ENCODE data around the gene FLT3LG.
"Not testable (repeated sequence)": the region's sequence is repeated elsewhere in the genome, so short reads cannot be mapped to it uniquely, and the experiment has no call there.

FLT3LG gene

GRCh38 chr19:49441210-49441959, 32.6 kb upstream of the FLT3LG start, which contains the start of gene SLC17A7:
TSS of gene SLC17A7 (minus strand) at chr19:49441527. CDS start at chr19:49441379, 148 bp downstream.
- peak; percentile 49 to 58 for DNase-seq

GRCh38 chr19:49441960-49442350, 32.1 kb upstream of the FLT3LG start:
- no peak for DNase-seq

GRCh38 chr19:49442354-49442753, 31.7 kb upstream of the FLT3LG start:
- peak in 1 of 2 donors; percentile 35 for DNase-seq

GRCh38 chr19:49442771-49443365, 31.1 kb upstream of the FLT3LG start:
- DNase-seq, result peak; percentile 66 to 78

GRCh38 chr19:49443366-49444099, 30.5 kb upstream of the FLT3LG start:
- peak; percentile 94 to 95 for DNase-seq

- DNase-seq, result not testable (repeated sequence)
Observed at GRCh38 chr19:49444100-49444700, 29.8 kb upstream of the FLT3LG start.

GRCh38 chr19:49445997-49446396, 28.0 kb upstream of the FLT3LG start:
- DNase-seq, result no peak

- peak in 1 of 2 donors; percentile 59 for DNase-seq
Observed at GRCh38 chr19:49447485-49448431, 26.3 kb upstream of the FLT3LG start.

GRCh38 chr19:49448432-49448786, 25.6 kb upstream of the FLT3LG start:
- no peak for DNase-seq

- DNase-seq, result no peak
Observed at GRCh38 chr19:49450405-49450804, 23.6 kb upstream of the FLT3LG start.

GRCh38 chr19:49451430-49452181, 22.4 kb upstream of the FLT3LG start, which contains the start of gene PIH1D1:
TSS of gene PIH1D1 (minus strand) at chr19:49451814. CDS start at chr19:49451574, 240 bp downstream.
- peak; percentile 93 to 94 for DNase-seq

- DNase-seq, result peak; percentile 97
Observed at GRCh38 chr19:49453013-49453756, 20.8 kb upstream of the FLT3LG start, which contains the start of gene ALDH16A1. TSS of gene ALDH16A1 (plus strand) at chr19:49453225. CDS start at chr19:49453332, 107 bp downstream.

- no peak for DNase-seq
Observed at GRCh38 chr19:49453757-49454240, 20.2 kb upstream of the FLT3LG start.

- DNase-seq, result no peak
Observed at GRCh38 chr19:49455773-49456172, 18.2 kb upstream of the FLT3LG start.

GRCh38 chr19:49456326-49456725, 17.7 kb upstream of the FLT3LG start:
- no peak for DNase-seq

- DNase-seq, result no peak
Observed at GRCh38 chr19:49458567-49458903, 15.5 kb upstream of the FLT3LG start.

- no peak for DNase-seq
Observed at GRCh38 chr19:49459388-49459787, 14.6 kb upstream of the FLT3LG start.

- not testable (repeated sequence) for DNase-seq
Observed at GRCh38 chr19:49461130-49461529, 12.9 kb upstream of the FLT3LG start.

- no peak for DNase-seq
Observed at GRCh38 chr19:49461656-49462055, 12.4 kb upstream of the FLT3LG start.

GRCh38 chr19:49462492-49462891, 11.5 kb upstream of the FLT3LG start:
- no peak for DNase-seq

Data from stimulated activated CD4-positive, alpha-beta T cell treated with anti-CD3 and anti-CD28 coated beads, Interleukin-2, amount 100 ng/mL, for 24 hours (primary cell).